ENCODE results near the gene XYLT2. TPM values are rescaled to one million over a fixed set of nuclear protein-coding genes. Genes with fewer than 3 reads are reported as not detected.

XYLT2 gene
- 46.5 and 52.6 TPM in 2 replicates for total RNA-seq

DNA sequence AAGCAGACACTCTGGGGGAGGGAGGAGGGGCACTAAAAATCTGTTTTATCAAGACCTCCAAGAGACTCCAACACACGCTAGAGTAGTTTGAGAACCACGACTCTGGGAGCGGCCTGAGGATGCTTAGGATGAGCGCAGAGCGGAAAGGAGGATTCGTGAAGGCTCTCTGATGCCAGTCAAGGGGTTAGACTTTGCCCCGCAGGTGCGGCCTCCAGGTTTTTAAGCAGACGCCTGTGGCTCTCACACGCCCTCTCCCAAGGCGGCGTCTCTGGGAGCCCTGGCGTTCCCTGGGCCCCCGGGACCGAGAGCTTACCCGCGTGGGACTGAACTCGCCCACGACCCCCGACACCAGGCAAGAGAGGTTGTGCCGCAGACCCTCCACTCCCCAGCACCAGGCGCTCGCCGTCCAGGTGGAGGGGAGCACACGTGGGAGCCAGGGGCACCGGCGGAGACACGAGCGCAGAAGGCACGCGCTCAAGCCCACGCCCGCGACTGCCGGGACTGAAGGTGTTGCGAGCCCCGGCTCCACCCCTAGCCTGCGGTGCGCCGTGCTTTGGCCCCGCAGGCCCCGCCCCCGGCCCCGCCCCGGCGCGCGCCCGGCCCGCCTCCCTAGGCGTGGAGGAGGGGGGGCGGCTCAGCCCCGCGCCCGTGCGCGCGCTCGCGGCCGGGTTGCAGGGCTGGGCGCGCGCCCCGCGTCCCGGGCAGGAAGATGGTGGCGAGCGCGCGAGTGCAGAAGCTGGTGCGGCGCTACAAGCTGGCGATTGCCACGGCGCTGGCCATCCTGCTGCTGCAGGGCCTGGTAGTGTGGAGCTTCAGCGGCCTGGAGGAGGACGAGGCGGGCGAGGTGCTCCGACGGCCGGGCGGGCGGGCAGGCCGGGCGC is at the start of gene XYLT2:
Gene XYLT2, plus strand, starts transcription at position 695 of the 881 bp plus-strand sequence. Its CDS starts 15 bp downstream, at position 710.

DNA sequence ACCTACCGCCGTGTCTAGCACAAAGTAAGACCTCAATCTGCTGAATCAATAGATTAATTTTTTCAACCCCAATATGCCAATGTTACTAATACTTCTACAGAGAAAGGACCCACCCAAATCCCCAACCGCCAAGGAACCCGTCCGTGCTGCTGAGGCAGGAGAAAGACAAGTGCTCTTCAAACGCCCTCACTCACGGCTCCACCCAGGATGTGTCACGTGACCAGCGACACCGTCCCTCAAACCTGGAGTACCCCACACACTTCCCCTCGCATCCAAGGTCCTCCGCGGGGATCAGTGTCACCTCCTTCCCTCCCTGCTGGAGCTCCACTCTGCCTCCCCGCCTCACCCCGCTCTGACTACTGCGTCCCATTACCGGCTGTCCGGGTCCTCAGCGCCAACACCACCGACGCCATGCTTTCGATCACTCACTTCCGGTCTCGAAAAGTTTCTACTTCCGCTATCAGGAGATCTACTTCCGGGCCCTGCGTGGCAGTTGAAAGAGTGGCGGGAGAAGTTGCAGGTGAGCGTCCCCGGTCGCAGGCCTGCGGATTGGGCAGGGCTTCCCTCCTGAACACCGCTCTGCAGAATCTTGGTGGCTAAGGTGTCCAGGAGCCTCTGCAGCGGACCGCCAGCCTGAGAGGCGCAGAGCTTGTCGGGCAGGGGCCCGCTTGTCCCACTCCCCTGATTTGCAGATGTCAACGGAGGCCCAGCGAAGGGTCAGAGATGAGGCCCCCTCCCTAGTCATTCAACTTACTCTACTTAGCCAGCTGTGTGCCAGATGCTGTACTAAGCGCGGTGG is 27.0 kb downstream of the XYLT2 start, which contains the start of the genes EME1 and MRPL27:
Gene EME1, plus strand, starts transcription at position 472 of the 799 bp plus-strand sequence. CDS start 1,980 bp downstream, outside the sequence.
Gene MRPL27, minus strand, starts transcription at position 427 of the 799 bp plus-strand sequence. Its CDS starts 14 bp downstream, at position 413.

GRCh38 chr17:50397111-50397918 is 51.4 kb downstream of the XYLT2 start, which contains the start of gene LRRC59:
Gene LRRC59 (minus strand): TSS chr17:50397523. CDS start chr17:50397317, 206 bp downstream.

Other genes with a start within 250 kb of the XYLT2 start
- 1.4 and 1.9 TPM in 2 replicates for gene SAMD14, start 216.0 kb upstream of the XYLT2 start, total RNA-seq
- 25.6 and 41.8 TPM in 2 replicates for gene PPP1R9B, start 195.4 kb upstream of the XYLT2 start, total RNA-seq
- gene SGCA, start 180.1 kb upstream of the XYLT2 start, total RNA-seq, result 0.18 TPM in 1 of 2 replicates, not detected in the other
- 1,223 and 1,870 TPM in 2 replicates for gene COL1A1, start 144.5 kb upstream of the XYLT2 start, total RNA-seq
- under 0.01 and 0.09 TPM in 2 replicates for gene TMEM92, start 71.7 kb upstream of the XYLT2 start, total RNA-seq
- gene MRPL27, start 27.1 kb downstream of the XYLT2 start, total RNA-seq, result 68.6 and 68.9 TPM in 2 replicates
- gene EME1, start 27.1 kb downstream of the XYLT2 start, total RNA-seq, result 1.3 TPM in 2 replicates
- gene LRRC59, start 51.4 kb downstream of the XYLT2 start, total RNA-seq, result 135 and 154 TPM in 2 replicates
- 20.3 and 40.5 TPM in 2 replicates for gene ACSF2, start 80.1 kb downstream of the XYLT2 start, total RNA-seq
- gene CHAD, start 122.8 kb downstream of the XYLT2 start, total RNA-seq, result not detected in 2 replicates
- 9.8 and 16.6 TPM in 2 replicates for gene RSAD1, start 132.7 kb downstream of the XYLT2 start, total RNA-seq
- gene MYCBPAP, start 162.3 kb downstream of the XYLT2 start, total RNA-seq, result 0.43 and 1.6 TPM in 2 replicates
- gene EPN3, start 186.6 kb downstream of the XYLT2 start, total RNA-seq, result not detected in 2 replicates
- 56.9 and 59.6 TPM in 2 replicates for gene SPATA20, start 201.0 kb downstream of the XYLT2 start, total RNA-seq
- under 0.01 and 0.37 TPM in 2 replicates for gene CACNA1G, start 214.6 kb downstream of the XYLT2 start, total RNA-seq

Data from smooth muscle cell of bladder (primary cell).